H1 (cell line): ENCODE measurements around the gene ZNF565. TPM values are rescaled to one million over a fixed set of nuclear protein-coding genes. Genes with fewer than 3 reads are reported as not detected.

Experiments used
- CTCF ChIA-PET: fragments of 300-600 bp; sonication (Branson Sonifier 250); formaldehyde crosslinking; loops from one replicate; lab custom pipeline; 2021; ENCODE audit not compliant: partially characterized antibody; lab: Charles Lee
- POLR2A ChIA-PET: fragments of 300-600 bp; sonication (Branson Sonifier 250); formaldehyde crosslinking; loops from one replicate; lab custom pipeline; 2021; ENCODE audit warnings: inconsistent platforms; ENCODE audit not compliant: partially characterized antibody; lab: Charles Lee
- DNase-seq, 2 experiments: peaks; one replicate each; pipeline versions ENCODE4 v3.0.0 to v3.0.0-alpha.2; 2010 to 2022; ENCODE audit warnings: low spot score in 2 of 2, low read depth in 1 of 2, mixed read lengths in 1 of 2
- FAIRE-seq: peaks from 2 replicates; lab custom pipeline; 2011; peaks lifted over from hg19 to GRCh38; lab: Jason Lieb, UNC
- H2AFZ ChIP-seq: 2 replicates; pipeline ENCODE4 v1.8.1; 2012; ENCODE audit warnings: low read length, inconsistent platforms
- H2AK5ac ChIP-seq: 2 replicates; pipeline ENCODE4 v1.6.1; 2013; ENCODE audit warnings: low read depth, low read length
- H2BK120ac ChIP-seq: replicated peaks from 2 replicates; pipeline ENCODE3; 2013; ENCODE audit warnings: low read depth, low read length, inconsistent platforms
- H2BK12ac ChIP-seq: 2 replicates; pipeline ENCODE4 v1.6.1; 2013; ENCODE audit warnings: low read depth, low read length
- H2BK15ac ChIP-seq: 2 replicates; pipeline ENCODE4 v1.6.1; 2013; ENCODE audit warnings: low read length
- H2BK20ac ChIP-seq: 2 replicates; pipeline ENCODE4 v1.6.1; 2013; ENCODE audit warnings: low read length
- H2BK5ac ChIP-seq: 2 replicates; pipeline ENCODE4 v1.6.1; 2013; ENCODE audit warnings: low read depth, low read length
- H3K14ac ChIP-seq: 2 replicates; pipeline ENCODE4 v1.6.1; 2013; ENCODE audit warnings: inconsistent platforms; ENCODE audit not compliant: insufficient read length
- H3K18ac ChIP-seq: 2 replicates; pipeline ENCODE4 v1.6.1; 2013; ENCODE audit warnings: low read length; ENCODE audit errors: extremely low read depth
- H3K23ac ChIP-seq: 2 replicates; pipeline ENCODE4 v1.6.1; 2013; ENCODE audit warnings: inconsistent platforms; ENCODE audit not compliant: insufficient read length
- H3K23me2 ChIP-seq: 2 replicates; pipeline ENCODE4 v1.6.1; 2013; ENCODE audit warnings: low read depth, low read length
- H3K27ac ChIP-seq: 2 replicates; pipeline ENCODE4 v1.6.1; 2011; ENCODE audit warnings: low read depth, low read length, inconsistent platforms
- H3K27me3 ChIP-seq, 4 experiments: replicated peaks in 1 of 4; 1 replicate in 1 of 4; 2 replicates in 3 of 4; pipeline versions ENCODE4 v1.6.1 to v1.8.1; 2011 to 2013; ENCODE audit warnings: low read length in 3 of 4, mild to moderate bottlenecking in 3 of 4, inconsistent platforms in 2 of 4, mixed read lengths in 2 of 4, moderate library complexity in 1 of 4; ENCODE audit not compliant: control insufficient read depth in 3 of 4, insufficient read depth in 3 of 4; ENCODE audit errors: extremely low read depth in 1 of 4
- H3K36me3 ChIP-seq, 4 experiments: 2 replicates each; pipeline versions ENCODE4 v1.6.1 to v1.8.1; 2011 to 2013; ENCODE audit warnings: mild to moderate bottlenecking in 4 of 4, low read length in 3 of 4, moderate library complexity in 2 of 4, control low read depth in 1 of 4, inconsistent platforms in 1 of 4; ENCODE audit not compliant: insufficient read depth in 4 of 4, control insufficient read depth in 2 of 4
- H3K4ac ChIP-seq: replicated peaks from 2 replicates; pipeline ENCODE3; 2013; ENCODE audit warnings: low read length, low read depth, mixed read lengths, inconsistent platforms; ENCODE audit not compliant: insufficient read length
- H3K4me1 ChIP-seq, 4 experiments: replicated peaks in 1 of 4; 1 replicate in 1 of 4; 2 replicates in 3 of 4; pipeline versions ENCODE4 v1.6.1 to v1.8.1; 2011 to 2013; ENCODE audit warnings: low read length in 3 of 4, inconsistent platforms in 2 of 4, mixed read lengths in 1 of 4; ENCODE audit not compliant: insufficient read depth in 4 of 4, control insufficient read depth in 3 of 4
- H3K4me2 ChIP-seq, 2 experiments: 2 replicates each; pipeline versions ENCODE4 v1.6.1 to v1.8.1; 2011 to 2013; ENCODE audit warnings: low read depth in 2 of 2, low read length in 2 of 2, control low read depth in 1 of 2, inconsistent platforms in 1 of 2, mild to moderate bottlenecking in 1 of 2; ENCODE audit not compliant: insufficient read depth in 1 of 2
- H3K4me3 ChIP-seq, 4 experiments: fragments of 200-600, 300-600 bp in 1 of 4; sonication (generic), shearing (Covaris generic), sonication (Bioruptor Twin) in 1 of 4; 2 replicates each; pipeline versions ENCODE4 v1.5.1 to v1.8.1; 2011 to 2016; ENCODE audit warnings: low read length in 4 of 4, low read depth in 3 of 4, control low read depth in 2 of 4, inconsistent platforms in 2 of 4, mild to moderate bottlenecking in 2 of 4, mixed read lengths in 1 of 4, moderate library complexity in 1 of 4; ENCODE audit not compliant: insufficient read depth in 2 of 4; ENCODE audit errors: extremely low read depth in 1 of 4
- H3K56ac ChIP-seq: replicated peaks from 2 replicates; pipeline ENCODE3; 2013; ENCODE audit warnings: low read depth, mild to moderate bottlenecking, mixed read lengths, low read length, inconsistent platforms; ENCODE audit not compliant: insufficient read length
- H3K79me1 ChIP-seq: 2 replicates; pipeline ENCODE4 v1.6.1; 2013; ENCODE audit warnings: low read depth, low read length, control low read depth
- H3K79me2 ChIP-seq, 2 experiments: 2 replicates each; pipeline versions ENCODE4 v1.6.1 to v1.8.1; 2012 to 2013; ENCODE audit warnings: low read length in 2 of 2, mild to moderate bottlenecking in 2 of 2, inconsistent platforms in 1 of 2; ENCODE audit not compliant: insufficient read depth in 2 of 2, control insufficient read depth in 1 of 2
- H3K9ac ChIP-seq, 4 experiments: replicated peaks in 1 of 4; 1 replicate in 1 of 4; 2 replicates in 3 of 4; pipeline versions ENCODE4 v1.6.1 to v1.8.1; 2011 to 2013; ENCODE audit warnings: low read depth in 3 of 4, low read length in 3 of 4, control low read depth in 2 of 4, mild to moderate bottlenecking in 2 of 4, moderate library complexity in 2 of 4, inconsistent platforms in 1 of 4; ENCODE audit errors: extremely low read depth in 1 of 4
- H3K9me3 ChIP-seq, 2 experiments: 2 replicates each; pipeline versions ENCODE4 v1.6.1 to v1.8.1; 2012 to 2013; ENCODE audit warnings: mild to moderate bottlenecking in 2 of 2, moderate library complexity in 2 of 2, control low read depth in 1 of 2, inconsistent platforms in 1 of 2, low read depth in 1 of 2, low read length in 1 of 2, mixed read lengths in 1 of 2; ENCODE audit not compliant: insufficient read depth in 2 of 2
- H4K20me1 ChIP-seq, 2 experiments: replicated peaks in 1 of 2; 2 replicates each; pipeline versions ENCODE3 to v1.8.1; 2011 to 2013; ENCODE audit warnings: inconsistent platforms in 2 of 2, low read length in 2 of 2, mild to moderate bottlenecking in 1 of 2; ENCODE audit not compliant: insufficient read depth in 2 of 2, control insufficient read depth in 1 of 2
- H4K5ac ChIP-seq: 2 replicates; pipeline ENCODE4 v1.6.1; 2013; ENCODE audit warnings: low read length, low read depth, mixed read lengths, inconsistent platforms; ENCODE audit not compliant: insufficient read length
- H4K8ac ChIP-seq: 2 replicates; pipeline ENCODE4 v1.8.0; 2013; ENCODE audit warnings: mild to moderate bottlenecking, moderate library complexity, low read length, inconsistent platforms; ENCODE audit not compliant: insufficient read depth; ENCODE audit errors: extremely low read depth
- H4K91ac ChIP-seq: replicated peaks from 2 replicates; pipeline ENCODE3; 2013; ENCODE audit warnings: low read length, mixed read lengths, inconsistent platforms; ENCODE audit not compliant: insufficient read length
- CTBP2 ChIP-seq: IDR thresholded peaks from 2 replicates; pipeline ENCODE4 v1.7.0; 2011; ENCODE audit warnings: borderline replicate concordance, mild to moderate bottlenecking, moderate library complexity, mixed read lengths, low read length; ENCODE audit not compliant: insufficient read depth, insufficient read length
- YY1 ChIP-seq: IDR thresholded peaks from 2 replicates; pipeline ENCODE4 v1.6.1; 2011; ENCODE audit warnings: low read depth, mild to moderate bottlenecking, low read length
- WGBS, 2 experiments: shearing (Covaris generic) in 1 of 2; methylation state at CpG; one replicate each; pipeline versions ENCODE4 v1.1.6 to v1.1.7; 2013 to 2015; ENCODE audit warnings: low lambda C conversion rate in 2 of 2, mixed read lengths in 2 of 2, inconsistent platforms in 1 of 2, low coverage in 1 of 2, missing lambda C conversion rate in 1 of 2; ENCODE audit not compliant: insufficient replicate concordance in 2 of 2, insufficient coverage in 1 of 2, insufficient read length in 1 of 2; ENCODE audit errors: extremely low coverage in 1 of 2, missing lambda C conversion rate in 1 of 2; 5-methylcytosine and 5-hydroxymethylcytosine counted together
- polyA plus RNA-seq, 7 experiments: library from polyadenylated mRNA; depleted of rRNA in 3 of 7; stranded (reverse) in 5 of 7; unstranded in 2 of 7; fragments of >200 nt in 5 of 7; fragments of 200-250 nt in 2 of 7; gene quantifications; 1 replicate in 5 of 7; 2 replicates in 1 of 7; 4 replicates in 1 of 7; pipeline versions ENCODE4 v1.2.1 to v1.2.3, GENCODE V29; 2011 to 2013; ENCODE audit warnings: missing spikeins in 2 of 7, mixed read lengths in 2 of 7
- total RNA-seq: library from RNA; stranded (reverse); fragmentation: NEBNext Ultra II Directional; extraction: Animal tissue kit (Norgen Biotek cat#: 25700); gene quantifications from 2 replicates; pipeline ENCODE4 v1.2.1, GENCODE V29; 2021

Gene ZNF565
- total and polyA plus RNA-seq, 2 of the 8 experiments (the other 6 are each of a cell fraction or from before 2014, with no cell fraction given): 0.89 to 3.1 TPM

- Histone ChIP-seq H3K27me3 (no peaks in the 10 kb centered on the region), H3K14ac (no peak overlapping the region), H2AFZ (no peak overlapping the region), H3K4ac (no peak overlapping the region), H3K23me2 (no peaks in the 10 kb centered on the region), H3K56ac (no peak overlapping the region), H2BK20ac (no peak overlapping the region), H3K9ac (no peak overlapping the region), H2BK5ac (no peak overlapping the region), H3K9me3 (peaks cover 6 to 49% of the 10 kb centered on the region in 2 experiments), H2BK12ac (no peak overlapping the region), H3K23ac (no peak overlapping the region), H3K4me1 (no peaks in the 10 kb centered on the region; a peak in 1 of 7 replicates), H4K20me1 (no peaks in the 10 kb centered on the region), H3K79me1 (no peaks in the 10 kb centered on the region), H3K18ac (no peak overlapping the region), H2AK5ac (no peak overlapping the region), H3K4me2 (no peak overlapping the region), H4K91ac (no peak overlapping the region), H4K8ac (no peak overlapping the region), H3K36me3 (peaks cover 0 to 2% (median 0%) of the 10 kb centered on the region in 4 experiments; a peak in 1 of 8 replicates), H3K27ac (no peak overlapping the region), H4K5ac (no peak overlapping the region), H3K4me3 (no peak overlapping the region), H3K79me2 (no peaks in the 10 kb centered on the region), H2BK120ac (no peak overlapping the region), H2BK15ac (no peak overlapping the region)
- FAIRE-seq: no peak
- DNase-seq: no peak
- ChIA-PET CTCF (no interaction called here), POLR2A (no interaction called here)
- 89% methylated on average over 11 of the region's 11 CpGs; no CpG with 5 or more reads in 1 of the 2 experiments for WGBS, 2 experiments
- TF ChIP-seq YY1 (no peak), CTBP2 (no peak)
Measured at GRCh38 chr19:36254848-36255247, 40.4 kb upstream of the ZNF565 start.
